Naive thymus-derived CD4-positive, alpha-beta T cell (primary cell): ENCODE results near the gene CRB1. TPM values are rescaled to one million over a fixed set of nuclear protein-coding genes. Genes with fewer than 3 reads are reported as not detected.

Experiments used
- ATAC-seq: fragments of 150-1000 bp; cut with Tn5 transposase; 2 replicates; pipeline ENCODE4 v1.10.0; 2021; ENCODE audit warnings: mild to moderate bottlenecking, moderate library complexity
- CTCF ChIA-PET: fragments of 350-600 bp; sonication (Branson Sonifier 250); formaldehyde crosslinking; loops from one replicate; lab custom pipeline; 2021; ENCODE audit warnings: antibody characterized with exemption; lab: Charles Lee
- POLR2A ChIA-PET: fragments of 350-600 bp; sonication (Branson Sonifier 250); formaldehyde crosslinking; loops from one replicate; lab custom pipeline; 2021; ENCODE audit warnings: antibody characterized with exemption, inconsistent platforms; lab: Charles Lee
- DNase-seq, 9 donors: peaks; one replicate each; pipeline versions ENCODE4 v3.0.0 to v3.0.0-alpha.2; 2020 to 2022; ENCODE audit warnings: mixed read lengths in 1 of 9
- H3K27ac ChIP-seq: one replicate; pipeline ENCODE4 v1.7.0; 2013; ENCODE audit warnings: mild to moderate bottlenecking, low read depth, low read length, moderate library complexity
- H3K27me3 ChIP-seq, 2 donors: one replicate each; pipeline ENCODE4 v1.7.0; 2013; ENCODE audit warnings: low read length in 2 of 2, mild to moderate bottlenecking in 2 of 2, moderate library complexity in 2 of 2; ENCODE audit not compliant: control insufficient read depth in 2 of 2, insufficient read depth in 2 of 2
- H3K36me3 ChIP-seq, 3 experiments: 1 replicate in 2 of 3; 2 replicates in 1 of 3; pipeline ENCODE4 v1.7.0; 2013; ENCODE audit warnings: low read length in 3 of 3, mild to moderate bottlenecking in 3 of 3, moderate library complexity in 1 of 3; ENCODE audit not compliant: insufficient read depth in 3 of 3, control insufficient read depth in 2 of 3
- H3K4me1 ChIP-seq, 2 donors: one replicate each; pipeline ENCODE4 v1.7.0; 2013; ENCODE audit warnings: low read length in 2 of 2, mild to moderate bottlenecking in 2 of 2, moderate library complexity in 1 of 2; ENCODE audit not compliant: control insufficient read depth in 2 of 2, insufficient read depth in 2 of 2
- H3K4me3 ChIP-seq: 2 replicates; pipeline ENCODE4 v1.7.0; 2013; ENCODE audit warnings: mild to moderate bottlenecking, low read length
- H3K9me3 ChIP-seq, 3 experiments: 1 replicate in 2 of 3; 2 replicates in 1 of 3; pipeline ENCODE4 v1.7.0; 2013; ENCODE audit warnings: low read length in 3 of 3; ENCODE audit not compliant: control insufficient read depth in 2 of 3
- H3K27ac Mint-ChIP-seq, 9 donors: one replicate each; pipeline ENCODE4 v1.8.0; 2020 to 2022; ENCODE audit warnings: mixed read lengths in 9 of 9, mild to moderate bottlenecking in 8 of 9, moderate library complexity in 5 of 9, inconsistent platforms in 2 of 9
- H3K27me3 Mint-ChIP-seq, 5 donors: one replicate each; pipeline ENCODE4 v1.8.0; 2021 to 2022; ENCODE audit warnings: mixed read lengths in 5 of 5, mild to moderate bottlenecking in 1 of 5
- H3K36me3 Mint-ChIP-seq, 5 donors: one replicate each; pipeline ENCODE4 v1.8.0; 2020 to 2022; ENCODE audit warnings: mixed read lengths in 5 of 5, mild to moderate bottlenecking in 3 of 5, inconsistent platforms in 1 of 5
- H3K4me1 Mint-ChIP-seq, 7 donors: one replicate each; pipeline ENCODE4 v1.8.0; 2020 to 2022; ENCODE audit warnings: mixed read lengths in 7 of 7, mild to moderate bottlenecking in 3 of 7, inconsistent platforms in 1 of 7
- H3K4me3 Mint-ChIP-seq, 10 donors: one replicate each; pipeline ENCODE4 v1.8.0; 2020 to 2022; ENCODE audit warnings: mild to moderate bottlenecking in 10 of 10, mixed read lengths in 10 of 10, moderate library complexity in 6 of 10, inconsistent platforms in 2 of 10
- H3K9me3 Mint-ChIP-seq, 11 donors: one replicate each; pipeline ENCODE4 v1.8.0; 2020 to 2022; ENCODE audit warnings: mixed read lengths in 11 of 11, mild to moderate bottlenecking in 4 of 11, inconsistent platforms in 1 of 11, moderate library complexity in 1 of 11
- intact Hi-C, 2 donors: fragments of 100-400 bp; cut with micrococcal nuclease; formaldehyde crosslinking; loops; one replicate each; pipeline ENCODE4 v1.15.1; 2023
- polyA plus RNA-seq, 2 donors: library from polyadenylated mRNA; unstranded; fragments of 300-500 nt; fragmentation: Illumina TruSeq; gene quantifications; one replicate each; pipeline ENCODE4 v1.2.3, GENCODE V29; 2021
- total RNA-seq, 6 experiments: library from RNA in 5 of 6; stranded (reverse) in 5 of 6; gene quantifications; 1 replicate in 5 of 6; 2 replicates in 1 of 6; pipeline ENCODE4 v1.2.3 and lab custom pipeline; 2021 to 2026

Gene CRB1
- total and polyA plus RNA-seq, 7 experiments from 2014 or later = 0.08 to 3.2 (median 0.49) TPM; not detected in 2

- ATAC-seq (no peak), DNase-seq (no peak)
- Mint-ChIP-seq H3K9me3 (no peaks in the 10 kb centered on the region), H3K27ac (no peak overlapping the region), H3K36me3 (peaks cover 0 to 3% (median 0%) of the 10 kb centered on the region in 5 donors), H3K4me3 (no peak overlapping the region), H3K4me1 (no peaks in the 10 kb centered on the region), H3K27me3 (peaks cover 0 to 12% (median 0%) of the 10 kb centered on the region in 5 donors)
- ChIA-PET CTCF (no interaction called here), POLR2A (no interaction called here)
- intact Hi-C loops = no loop called here
- H3K4me1 ChIP-seq = no peaks in the 10 kb centered on the region
- no peaks in the 10 kb centered on the region for H3K27me3 ChIP-seq
- no peak overlapping the region for H3K4me3 ChIP-seq
- no peak overlapping the region for H3K27ac ChIP-seq
- H3K36me3 ChIP-seq = no peaks in the 10 kb centered on the region
- H3K9me3 ChIP-seq = no peaks in the 10 kb centered on the region
These were observed 94.8 kb downstream of the CRB1 start for GRCh38 chr1:197362871-197363270.

DNA sequence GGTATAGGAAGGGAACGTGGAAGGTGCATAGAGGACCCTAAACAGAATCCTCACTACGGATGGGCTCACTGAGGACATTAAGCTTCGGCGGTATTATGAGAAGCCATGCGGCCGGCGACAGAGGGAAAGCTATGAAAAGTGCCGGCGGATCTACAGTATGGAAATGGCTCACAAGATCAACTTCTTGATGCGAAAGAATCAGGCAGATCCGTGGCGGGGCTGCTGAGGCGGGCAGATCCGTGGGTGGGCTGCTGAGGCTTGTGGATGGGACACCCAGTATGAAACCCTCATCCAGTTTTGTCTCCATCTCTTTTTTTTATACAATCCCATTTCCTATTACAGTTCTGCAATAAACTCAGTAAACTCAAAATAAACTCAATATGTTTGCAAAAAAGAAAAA is 95.8 kb downstream of the CRB1 start:
- H3K27ac ChIP-seq = no peak overlapping the region
- no peaks in the 10 kb centered on the region for H3K27me3 ChIP-seq
- DNase-seq = no peak
- H3K4me1 ChIP-seq = no peaks in the 10 kb centered on the region
- Mint-ChIP-seq H3K27me3 (peaks cover 0 to 12% (median 0%) of the 10 kb centered on the region in 5 donors), H3K27ac (no peak overlapping the region), H3K4me1 (no peaks in the 10 kb centered on the region), H3K4me3 (no peak overlapping the region), H3K36me3 (peaks cover 0 to 3% (median 0%) of the 10 kb centered on the region in 5 donors), H3K9me3 (no peaks in the 10 kb centered on the region)
- POLR2A ChIA-PET = no interaction called here
- no peaks in the 10 kb centered on the region for H3K36me3 ChIP-seq
- H3K4me3 ChIP-seq = no peak overlapping the region
- CTCF ChIA-PET = no interaction called here
- H3K9me3 ChIP-seq = no peaks in the 10 kb centered on the region
- ATAC-seq = no peak
- intact Hi-C loops = no loop called here

GRCh38 chr1:197366996-197367395 is 98.9 kb downstream of the CRB1 start:
- CTCF ChIA-PET = no interaction called here
- Mint-ChIP-seq H3K9me3 (no peaks in the 10 kb centered on the region), H3K27me3 (peaks cover 0 to 12% (median 0%) of the 10 kb centered on the region in 5 donors), H3K27ac (no peak overlapping the region), H3K4me3 (no peak overlapping the region), H3K4me1 (no peaks in the 10 kb centered on the region), H3K36me3 (peaks cover 0 to 3% (median 0%) of the 10 kb centered on the region in 5 donors)
- H3K27ac ChIP-seq = no peak overlapping the region
- DNase-seq (no peak), ATAC-seq (no peak)
- H3K9me3 ChIP-seq = no peaks in the 10 kb centered on the region
- POLR2A ChIA-PET = no interaction called here
- no peak overlapping the region for H3K4me3 ChIP-seq
- no peaks in the 10 kb centered on the region for H3K27me3 ChIP-seq
- H3K36me3 ChIP-seq = no peaks in the 10 kb centered on the region
- intact Hi-C loops = no loop called here
- no peaks in the 10 kb centered on the region for H3K4me1 ChIP-seq

GRCh38 chr1:197367627-197368026 is 99.6 kb downstream of the CRB1 start:
- Mint-ChIP-seq H3K4me1 (no peaks in the 10 kb centered on the region), H3K27me3 (peaks cover 0 to 11% (median 0%) of the 10 kb centered on the region in 5 donors), H3K36me3 (peaks cover 0 to 3% (median 0%) of the 10 kb centered on the region in 5 donors), H3K9me3 (no peaks in the 10 kb centered on the region), H3K4me3 (no peak overlapping the region), H3K27ac (no peak overlapping the region)
- no peak overlapping the region for H3K27ac ChIP-seq
- H3K27me3 ChIP-seq = no peaks in the 10 kb centered on the region
- no peak overlapping the region for H3K4me3 ChIP-seq
- ChIA-PET POLR2A (no interaction called here), CTCF (no interaction called here)
- H3K9me3 ChIP-seq = no peaks in the 10 kb centered on the region
- H3K36me3 ChIP-seq = no peaks in the 10 kb centered on the region
- no peaks in the 10 kb centered on the region for H3K4me1 ChIP-seq
- DNase-seq = no peak
- intact Hi-C loops = no loop called here
- no peak for ATAC-seq

GRCh38 chr1:197374428-197374827 is 106.4 kb downstream of the CRB1 start:
- Histone ChIP-seq H3K4me3 (no peak overlapping the region), H3K27ac (no peak overlapping the region), H3K4me1 (no peaks in the 10 kb centered on the region), H3K9me3 (no peaks in the 10 kb centered on the region), H3K36me3 (no peaks in the 10 kb centered on the region), H3K27me3 (no peaks in the 10 kb centered on the region)
- Mint-ChIP-seq H3K4me1 (peaks cover 0 to 5% (median 0%) of the 10 kb centered on the region in 7 donors), H3K4me3 (no peak overlapping the region), H3K27ac (no peak overlapping the region), H3K27me3 (peaks cover 0 to 2% (median 0%) of the 10 kb centered on the region in 5 donors), H3K9me3 (no peaks in the 10 kb centered on the region), H3K36me3 (no peaks in the 10 kb centered on the region)
- intact Hi-C loops = no loop called here
- DNase-seq (no peak), ATAC-seq (peak; percentile 36)
- ChIA-PET POLR2A (interaction anchor here (1.1 kb wide), 1 partner anchor 12 kb away, joined by 3 read pairs; no protein-coding TSS in a partner anchor), CTCF (no interaction called here)

GRCh38 chr1:197384471-197384870 is 116.4 kb downstream of the CRB1 start:
- DNase-seq (no peak), ATAC-seq (no peak)
- H3K4me1 Mint-ChIP-seq = peaks cover 0 to 9% (median 3%) of the 10 kb centered on the region in 7 donors
- H3K27ac Mint-ChIP-seq = no peak overlapping the region
- H3K36me3 Mint-ChIP-seq = no peaks in the 10 kb centered on the region
- Histone ChIP-seq H3K4me1 (peaks cover 0 to 2% of the 10 kb centered on the region in 2 donors), H3K9me3 (no peaks in the 10 kb centered on the region), H3K4me3 (no peak overlapping the region), H3K36me3 (no peaks in the 10 kb centered on the region), H3K27me3 (no peaks in the 10 kb centered on the region), H3K27ac (no peak overlapping the region)
- H3K4me3 Mint-ChIP-seq = no peak overlapping the region
- intact Hi-C loops = no loop called here
- ChIA-PET POLR2A (no interaction called here), CTCF (no interaction called here)
- peaks cover 0 to 18% (median 0%) of the 10 kb centered on the region in 5 donors for H3K27me3 Mint-ChIP-seq
- no peaks in the 10 kb centered on the region for H3K9me3 Mint-ChIP-seq

GRCh38 chr1:197388801-197389200 is 120.7 kb downstream of the CRB1 start:
- Mint-ChIP-seq H3K36me3 (no peaks in the 10 kb centered on the region), H3K4me1 (peaks cover 17 to 52% (median 43%) of the 10 kb centered on the region in 7 donors), H3K27ac (peak overlapping the region in 1 of 9 donors; percentile 23), H3K4me3 (no peak overlapping the region), H3K9me3 (no peaks in the 10 kb centered on the region), H3K27me3 (peaks cover 0 to 15% (median 0%) of the 10 kb centered on the region in 5 donors)
- no peaks in the 10 kb centered on the region for H3K9me3 ChIP-seq
- POLR2A ChIA-PET = no interaction called here
- no peaks in the 10 kb centered on the region for H3K36me3 ChIP-seq
- no peaks in the 10 kb centered on the region for H3K27me3 ChIP-seq
- ATAC-seq (no peak), DNase-seq (no peak)
- H3K4me3 ChIP-seq = no peak overlapping the region
- intact Hi-C loops = no loop called here
- H3K4me1 ChIP-seq = peaks cover 0 to 28% of the 10 kb centered on the region in 2 donors
- CTCF ChIA-PET = no interaction called here
- no peak overlapping the region for H3K27ac ChIP-seq
